H54 (cell line): ENCODE measurements around the gene YWHAE.

Experiments
- DNase-seq: peaks from one replicate; pipeline ENCODE4 v3.0.0; 2011; ENCODE audit warnings: low spot score, mixed read lengths; ENCODE audit not compliant: insufficient read length
- FAIRE-seq: peaks from 3 replicates; lab custom pipeline; 2011; peaks lifted over from hg19 to GRCh38; lab: Jason Lieb, UNC
- POLR2A ChIP-seq: IDR thresholded peaks from 2 replicates; pipeline ENCODE4 v1.6.1; 2011; ENCODE audit warnings: low read depth, mild to moderate bottlenecking, low read length

YWHAE gene

GRCh38 chr17:1351971-1352370 lies 48.1 kb downstream of the YWHAE start:
- DNase-seq (no peak), FAIRE-seq (no peak)
- TF ChIP-seq POLR2A = no peak

DNA sequence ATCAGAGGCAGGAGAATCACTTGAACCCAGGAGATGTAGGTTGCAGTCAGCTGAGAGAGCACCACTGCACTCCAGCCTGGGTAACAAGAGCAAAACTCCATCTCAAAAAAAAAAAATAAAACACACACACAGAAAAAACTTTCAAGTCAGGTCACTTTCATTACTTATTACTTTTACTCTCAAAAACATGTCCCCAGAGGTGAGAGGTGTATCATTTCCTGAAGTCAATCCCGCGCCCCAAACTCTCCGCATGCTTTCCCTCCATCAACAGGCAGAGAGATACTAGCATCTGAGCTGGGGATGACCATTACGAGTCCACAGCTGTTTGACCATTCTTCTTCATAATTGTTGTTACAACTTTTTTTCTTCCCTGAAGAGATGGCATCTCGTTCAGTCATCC lies 48.7 kb downstream of the YWHAE start:
- no peak for TF ChIP-seq POLR2A
- FAIRE-seq (no peak), DNase-seq (no peak)

- no peak for FAIRE-seq
- TF ChIP-seq POLR2A = no peak
Observed at GRCh38 chr17:1347589-1348323, 52.3 kb downstream of the YWHAE start.

DNA sequence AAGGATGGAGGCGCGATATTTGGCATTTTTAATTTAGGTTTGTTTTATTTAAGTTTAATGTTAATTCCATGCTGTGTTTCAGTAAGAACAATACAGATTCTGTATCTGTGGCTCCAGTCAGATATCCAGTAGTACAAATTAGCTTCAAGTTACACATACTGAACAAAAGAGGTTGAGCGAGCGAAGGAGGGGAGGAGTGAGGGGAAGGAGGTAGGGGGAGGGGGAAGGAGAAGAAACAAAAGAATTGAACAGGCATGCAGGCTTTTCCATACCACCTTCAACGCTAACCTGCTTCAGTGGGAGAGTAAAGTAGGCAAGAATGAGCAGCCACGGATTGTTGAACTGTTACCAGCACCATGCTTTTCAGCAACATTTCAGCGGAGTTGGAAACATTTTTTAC lies 55.5 kb downstream of the YWHAE start:
- DNase-seq (no peak), FAIRE-seq (no peak)

More at GRCh38 chr17:1347589-1348323, 52.3 kb downstream of the YWHAE start:
- no peak for DNase-seq

GRCh38 chr17:1343554-1343953 lies 56.5 kb downstream of the YWHAE start:
- FAIRE-seq = no peak
- DNase-seq = no peak
- no peak for TF ChIP-seq POLR2A

More for the DNA sequence above, 55.5 kb downstream of the YWHAE start:
- no peak for TF ChIP-seq POLR2A

DNA sequence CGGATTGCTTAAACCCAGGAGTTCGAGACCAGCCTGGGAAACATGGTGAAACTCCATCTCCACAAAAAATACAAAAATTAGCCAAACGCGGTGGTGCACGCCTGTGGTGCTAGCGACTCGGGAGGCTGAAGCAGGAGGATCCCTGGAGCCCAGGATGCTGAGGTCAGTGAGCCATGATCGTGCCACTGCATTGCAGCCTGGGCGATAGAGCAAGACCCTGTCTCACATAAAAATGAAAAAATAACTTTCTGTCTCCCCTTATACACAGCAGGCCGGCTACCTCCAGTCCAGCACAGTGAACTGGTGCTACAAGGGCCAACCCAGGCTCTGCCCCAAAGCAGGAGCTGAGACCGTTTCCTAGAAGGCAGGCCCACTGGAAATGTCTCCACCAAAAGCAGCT lies 59.7 kb downstream of the YWHAE start:
- FAIRE-seq (no peak), DNase-seq (no peak)
- no peak for TF ChIP-seq POLR2A

GRCh38 chr17:1331708-1332107 lies 68.3 kb downstream of the YWHAE start:
- no peak for TF ChIP-seq POLR2A
- no peak for FAIRE-seq
- no peak for DNase-seq

DNA sequence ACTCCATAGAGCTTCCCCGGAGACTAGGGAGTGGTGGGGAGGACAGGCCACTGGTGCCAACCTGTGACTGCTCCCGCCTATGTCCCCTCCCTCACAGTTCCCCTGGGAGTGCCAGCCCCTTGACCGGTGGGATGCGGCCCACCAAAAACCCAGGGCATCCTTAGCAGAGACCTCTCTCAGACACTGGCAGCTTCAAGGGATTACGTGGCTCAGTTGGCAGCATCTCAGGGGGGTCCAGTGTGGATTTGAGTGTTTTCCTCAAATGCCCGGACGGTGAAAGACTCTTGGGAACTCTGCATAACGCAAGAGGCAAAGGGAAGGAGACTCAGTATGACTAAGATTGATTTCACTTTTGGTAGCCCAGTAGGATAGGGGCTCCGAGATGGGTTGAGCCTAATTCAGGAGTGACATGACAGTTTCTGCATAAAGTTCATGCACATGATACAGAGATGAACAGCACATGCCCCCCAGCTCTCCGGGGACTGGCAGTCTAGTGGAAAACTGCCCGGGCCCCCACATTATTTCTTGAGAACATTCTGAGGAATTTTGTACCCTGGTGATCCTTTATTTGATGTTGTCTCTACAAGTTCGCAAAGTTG lies 70.2 kb downstream of the YWHAE start:
- FAIRE-seq = no peak
- TF ChIP-seq POLR2A = no peak
- no peak for DNase-seq

- no peak for FAIRE-seq
- TF ChIP-seq POLR2A = no peak
- no peak for DNase-seq
Observed at GRCh38 chr17:1328437-1328836, 71.6 kb downstream of the YWHAE start.

GRCh38 chr17:1325766-1326165 lies 74.3 kb downstream of the YWHAE start:
- no peak for DNase-seq
- FAIRE-seq = no peak

DNA sequence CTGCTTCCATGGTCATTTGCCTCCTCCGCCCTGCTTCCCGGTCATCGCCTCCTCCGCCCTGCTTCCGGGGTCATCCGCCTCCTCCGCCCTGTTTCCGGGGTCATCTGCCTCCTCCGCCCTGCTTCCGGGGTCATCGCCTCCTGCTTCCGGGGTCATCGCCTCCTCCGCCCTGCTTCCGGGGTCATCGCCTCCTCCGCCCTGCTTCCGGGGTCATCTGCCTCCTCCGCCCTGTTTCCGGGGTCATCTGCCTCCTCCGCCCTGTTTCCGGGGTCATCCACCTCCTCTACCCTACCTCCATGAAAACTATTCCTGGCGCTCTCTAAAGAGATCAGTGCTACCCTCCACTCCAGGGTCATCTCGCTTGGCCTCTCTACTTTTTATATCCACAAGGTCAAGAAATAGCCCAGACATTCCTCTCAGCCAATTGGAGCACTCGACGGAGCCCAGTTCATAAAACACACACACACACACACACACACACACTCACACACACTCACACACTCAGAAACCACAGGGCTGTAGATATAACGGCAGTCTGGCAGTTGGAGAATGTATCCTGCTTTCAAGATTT lies 75.7 kb downstream of the YWHAE start:
- no peak for DNase-seq
- no peak for TF ChIP-seq POLR2A
- FAIRE-seq = no peak

More at GRCh38 chr17:1325766-1326165, 74.3 kb downstream of the YWHAE start:
- TF ChIP-seq POLR2A = no peak

DNA sequence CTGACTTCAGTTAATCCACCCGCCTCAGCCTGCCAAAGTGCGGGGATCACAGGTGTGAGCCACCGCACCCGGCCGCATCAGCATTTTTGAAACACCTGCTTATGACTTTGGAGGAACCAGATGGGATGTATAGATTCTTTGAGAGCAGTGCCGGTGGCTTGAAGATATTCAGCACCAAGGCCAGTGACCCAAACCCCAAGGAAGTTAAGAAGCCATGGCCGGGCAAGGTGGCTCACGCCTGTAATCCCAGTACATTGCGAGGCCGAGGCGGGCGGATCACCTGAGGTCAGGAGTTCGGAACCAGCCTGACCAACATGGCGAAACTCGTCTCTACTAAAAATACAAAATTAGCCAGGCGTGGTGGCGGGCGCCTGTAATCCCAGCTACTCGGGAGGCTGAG lies 76.7 kb downstream of the YWHAE start:
- TF ChIP-seq POLR2A = no peak
- DNase-seq = no peak
- no peak for FAIRE-seq

DNA sequence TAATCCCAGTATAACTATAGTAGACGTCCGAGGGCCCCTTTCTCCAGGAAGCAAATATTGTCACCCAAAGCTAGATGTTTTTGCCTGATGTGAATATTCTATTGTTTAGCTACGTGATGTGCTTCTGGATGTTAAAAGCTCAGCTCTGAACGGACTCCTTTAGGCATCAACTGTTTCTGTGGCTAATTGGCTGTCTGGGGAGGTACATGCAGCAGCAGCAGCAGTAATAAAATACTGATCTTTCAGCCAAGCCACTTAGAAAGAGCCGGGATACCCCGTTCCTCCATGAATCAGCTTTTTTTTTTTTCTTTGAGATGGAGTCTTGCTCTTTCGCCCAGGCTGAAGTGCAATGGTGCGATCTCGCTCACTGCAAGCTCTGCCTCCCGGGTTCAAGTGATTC lies 77.5 kb downstream of the YWHAE start:
- FAIRE-seq = no peak
- TF ChIP-seq POLR2A = no peak

DNA sequence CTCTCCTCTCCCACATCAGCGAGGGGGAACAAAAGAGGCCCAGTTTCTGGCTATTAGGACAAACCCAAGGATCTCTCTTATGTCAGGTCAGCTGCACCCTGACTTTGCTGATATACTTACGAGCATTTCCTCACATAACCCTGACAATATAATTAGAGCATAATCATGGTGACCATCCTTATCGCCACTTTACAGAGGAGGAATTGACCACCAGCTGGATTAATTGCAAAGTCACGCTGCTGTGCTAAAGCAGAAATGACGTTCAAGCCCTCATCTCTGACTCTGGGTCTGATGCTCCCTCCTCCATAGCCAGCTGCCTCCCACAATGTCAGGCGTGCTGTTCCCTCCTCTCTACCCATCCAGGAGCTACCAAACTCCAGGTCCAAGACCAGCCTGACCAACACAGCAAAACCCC lies 78.0 kb downstream of the YWHAE start:
- TF ChIP-seq POLR2A = no peak
- FAIRE-seq (no peak), DNase-seq (no peak)

More for the DNA sequence above, 77.5 kb downstream of the YWHAE start:
- DNase-seq = no peak

GRCh38 chr17:1315891-1316403 lies 84.1 kb downstream of the YWHAE start:
- TF ChIP-seq POLR2A = no peak
- DNase-seq (no peak), FAIRE-seq (no peak)
